ENCODE measurements around the gene HKDC1.
"Not testable (repeated sequence)": the region's sequence is repeated elsewhere in the genome, so short reads cannot be mapped to it uniquely, and the experiment has no call there.

The HKDC1 gene

GRCh38 chr10:69243817-69244216 lies 23.7 kb downstream of the HKDC1 start:
- DNase-seq (ENCODE audit: low read depth): no peak

- DNase-seq (ENCODE audit: low read depth): no peak
These were observed 25.9 kb downstream of the HKDC1 start for GRCh38 chr10:69246036-69246435.

GRCh38 chr10:69246581-69247312 lies 26.6 kb downstream of the HKDC1 start:
- DNase-seq (ENCODE audit: low read depth): no peak

GRCh38 chr10:69247313-69247710 lies 27.2 kb downstream of the HKDC1 start:
- DNase-seq (ENCODE audit: low read depth): no peak

DNA sequence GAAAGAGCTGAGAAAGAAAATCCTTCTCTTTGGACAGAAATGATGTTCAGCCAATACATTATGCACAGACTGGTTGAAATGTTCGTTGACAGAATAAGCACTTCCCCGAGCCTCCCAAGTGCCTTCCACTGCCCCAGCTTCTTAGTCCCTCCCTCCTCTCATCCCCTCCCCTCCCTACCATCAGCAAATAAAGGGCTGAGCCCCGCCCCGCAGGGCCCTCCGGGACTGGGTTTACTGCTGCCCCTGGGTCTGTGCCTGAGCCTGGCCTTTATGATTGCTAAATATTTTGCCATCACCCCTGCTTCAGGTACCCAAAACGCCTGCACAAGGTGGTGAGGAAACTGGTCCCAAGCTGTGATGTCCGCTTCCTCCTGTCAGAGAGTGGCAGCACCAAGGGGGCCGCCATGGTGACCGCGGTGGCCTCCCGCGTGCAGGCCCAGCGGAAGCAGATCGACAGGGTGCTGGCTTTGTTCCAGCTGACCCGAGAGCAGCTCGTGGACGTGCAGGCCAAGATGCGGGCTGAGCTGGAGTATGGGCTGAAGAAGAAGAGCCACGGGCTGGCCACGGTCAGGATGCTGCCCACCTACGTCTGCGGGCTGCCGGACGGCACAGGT lies 28.1 kb downstream of the HKDC1 start:
- DNase-seq (ENCODE audit: low read depth): no peak

- DNase-seq (ENCODE audit: low read depth): no peak
These were observed 29.9 kb downstream of the HKDC1 start for GRCh38 chr10:69250041-69250440.

DNA sequence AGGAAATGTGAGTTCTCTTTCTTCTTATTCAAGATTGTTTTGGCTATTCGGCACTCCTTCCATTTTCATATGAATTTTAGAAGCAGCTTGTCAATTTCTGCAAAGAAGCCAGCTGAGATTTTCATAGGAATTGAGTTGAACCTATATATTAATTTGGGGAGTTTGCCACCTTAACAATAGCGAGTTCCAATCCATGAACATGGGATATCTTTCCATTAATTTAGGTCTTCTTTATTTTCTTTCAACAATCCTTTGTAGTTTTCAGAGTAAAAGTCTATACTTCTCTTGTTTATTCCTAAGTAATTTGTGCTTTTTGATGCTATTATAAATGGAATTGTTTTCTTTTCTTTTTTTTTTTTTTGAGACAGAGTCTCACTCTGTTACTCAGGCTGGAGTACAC lies 31.3 kb downstream of the HKDC1 start:
- not testable (repeated sequence) for DNase-seq (ENCODE audit: low read depth)

- no peak for DNase-seq (ENCODE audit: low read depth)
These were observed 33.0 kb downstream of the HKDC1 start for GRCh38 chr10:69253171-69253570.

DNA sequence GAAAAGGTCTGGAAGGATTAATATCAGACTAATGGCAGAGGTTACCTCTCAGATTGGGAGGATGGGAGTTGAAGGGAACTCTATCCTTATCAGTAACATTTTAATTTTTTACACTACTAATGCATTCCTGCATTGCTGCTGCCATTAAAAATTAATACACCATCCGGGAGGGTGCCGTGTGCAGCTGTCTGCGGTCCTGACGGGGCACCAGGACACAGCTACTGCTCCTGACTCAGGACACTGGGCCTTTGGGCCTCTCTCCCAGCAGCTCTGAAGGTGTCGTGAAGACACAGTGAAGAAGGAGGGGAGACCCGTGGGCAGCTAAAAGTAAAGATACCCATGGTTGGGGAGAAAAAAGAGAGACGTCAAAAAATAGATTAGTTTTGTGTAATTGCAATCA lies 34.7 kb downstream of the HKDC1 start:
- no peak for DNase-seq (ENCODE audit: low read depth)

DNA sequence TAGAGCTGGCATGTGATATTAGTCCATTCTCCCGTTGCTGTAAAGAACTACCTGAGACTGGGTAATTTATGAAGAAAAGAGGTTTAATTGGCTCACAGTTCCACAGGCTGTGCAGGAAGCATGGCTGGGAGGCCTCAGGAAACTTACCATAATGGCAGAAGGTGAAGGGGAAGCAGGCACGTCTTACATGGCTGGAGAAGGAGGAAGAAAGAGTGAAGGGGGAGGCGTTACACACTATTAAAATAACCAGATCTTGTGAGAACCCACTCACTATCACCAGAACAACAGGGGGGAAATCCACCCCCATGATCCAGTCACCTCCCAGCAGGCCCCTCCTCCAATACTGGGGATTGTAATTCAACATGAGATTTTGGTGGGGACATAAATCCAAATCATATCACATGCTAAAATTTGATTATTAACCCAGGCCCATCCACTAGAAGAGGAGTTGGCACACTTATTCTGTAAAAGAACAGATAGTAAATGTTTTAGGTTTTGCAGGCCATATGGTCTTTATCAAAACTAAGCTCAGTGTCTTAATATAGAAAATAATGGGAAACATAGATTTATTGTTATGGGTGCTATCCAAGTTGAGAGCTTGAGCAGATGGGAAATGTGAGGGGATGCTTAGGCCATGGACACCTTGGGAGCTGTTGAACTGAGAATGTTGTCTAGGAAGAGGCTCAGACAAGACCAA lies 39.6 kb downstream of the HKDC1 start:
- no peak for DNase-seq (ENCODE audit: low read depth)

GRCh38 chr10:69261184-69261583 lies 41.1 kb downstream of the HKDC1 start:
- no peak for DNase-seq (ENCODE audit: low read depth)

- no peak for DNase-seq (ENCODE audit: low read depth)
These were observed 42.2 kb downstream of the HKDC1 start for GRCh38 chr10:69262292-69262751.

DNA sequence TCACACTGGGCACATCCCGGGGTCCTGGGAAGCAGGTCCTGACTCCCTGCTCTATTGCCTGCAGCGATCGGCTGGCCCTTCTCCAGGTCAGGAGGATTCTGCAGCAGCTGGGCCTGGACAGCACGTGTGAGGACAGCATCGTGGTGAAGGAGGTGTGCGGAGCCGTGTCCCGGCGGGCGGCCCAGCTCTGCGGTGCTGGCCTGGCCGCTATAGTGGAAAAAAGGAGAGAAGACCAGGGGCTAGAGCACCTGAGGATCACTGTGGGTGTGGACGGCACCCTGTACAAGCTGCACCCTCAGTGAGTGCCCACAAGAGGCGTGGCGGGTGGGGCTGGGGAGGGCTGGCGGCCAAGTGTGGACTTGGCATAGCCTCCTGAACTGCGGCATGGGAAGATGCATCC lies 45.4 kb downstream of the HKDC1 start:
- no peak for DNase-seq (ENCODE audit: low read depth)

GRCh38 chr10:69268761-69269416 lies 48.8 kb downstream of the HKDC1 start:
- DNase-seq (ENCODE audit: low read depth): peak; percentile 42

- DNase-seq (ENCODE audit: low read depth): peak; percentile 17
These were observed 49.6 kb downstream of the HKDC1 start for GRCh38 chr10:69269761-69270160.

- DNase-seq (ENCODE audit: low read depth): no peak
These were observed 50.9 kb downstream of the HKDC1 start for GRCh38 chr10:69270990-69271389.

- DNase-seq (ENCODE audit: low read depth): peak; percentile 54
These were observed 52.5 kb downstream of the HKDC1 start for GRCh38 chr10:69272624-69273023.

GRCh38 chr10:69275444-69275843 lies 55.3 kb downstream of the HKDC1 start:
- DNase-seq (ENCODE audit: low read depth): no peak

- no peak for DNase-seq (ENCODE audit: low read depth)
These were observed 56.4 kb downstream of the HKDC1 start for GRCh38 chr10:69276503-69276902.

DNA sequence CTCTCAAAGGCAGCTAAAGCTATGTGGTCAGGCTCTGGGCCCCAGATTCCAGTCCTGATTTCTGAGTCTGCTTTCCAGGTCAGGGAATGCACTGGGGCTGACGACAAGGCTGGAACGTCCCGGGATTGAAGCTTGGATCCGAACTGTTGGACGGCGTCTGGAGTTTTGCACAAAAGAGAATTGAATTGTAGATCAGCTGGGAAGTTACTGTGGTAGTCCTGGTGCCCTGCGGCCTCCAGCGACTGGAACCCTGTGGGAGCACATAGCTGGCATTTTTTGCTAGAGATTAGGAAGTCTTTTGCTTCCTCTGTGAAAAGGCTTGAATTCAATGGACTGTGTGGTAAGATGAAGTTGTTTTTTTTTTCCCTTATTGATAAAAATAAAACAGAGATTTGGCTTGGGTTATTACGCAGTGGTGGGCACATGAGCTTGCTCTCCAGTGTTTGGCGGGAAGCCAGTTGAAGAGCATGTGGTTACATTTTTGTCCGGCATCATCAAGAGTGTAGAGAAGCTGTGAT lies 58.4 kb downstream of the HKDC1 start, which contains the start of gene HK1:
Gene HK1, plus strand, starts transcription at position 51 of the 518 bp plus-strand sequence.
- no peak for DNase-seq (ENCODE audit: low read depth)

DNA sequence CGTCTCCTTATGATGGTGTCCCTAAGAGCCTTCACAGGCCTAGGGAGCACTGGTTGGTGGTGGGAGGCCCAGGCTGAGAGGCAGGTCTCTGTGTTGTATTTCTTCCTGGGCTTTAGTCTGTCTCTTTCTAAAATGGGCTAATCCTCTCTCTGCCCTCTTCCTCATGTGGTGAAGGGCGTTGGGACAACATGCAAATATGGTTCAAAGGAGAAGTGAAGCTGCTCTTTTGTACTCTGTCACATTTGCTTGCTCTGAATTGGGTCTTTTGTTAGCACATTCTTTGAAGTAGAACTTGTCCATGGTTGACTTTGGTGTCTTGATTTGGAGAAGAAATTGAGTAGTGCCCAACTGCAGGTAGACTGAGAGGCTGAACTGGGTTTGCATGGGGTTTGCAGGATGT lies 59.0 kb downstream of the HKDC1 start:
- DNase-seq (ENCODE audit: low read depth): no peak
